ENCODE data around the gene PGS1.

DNA sequence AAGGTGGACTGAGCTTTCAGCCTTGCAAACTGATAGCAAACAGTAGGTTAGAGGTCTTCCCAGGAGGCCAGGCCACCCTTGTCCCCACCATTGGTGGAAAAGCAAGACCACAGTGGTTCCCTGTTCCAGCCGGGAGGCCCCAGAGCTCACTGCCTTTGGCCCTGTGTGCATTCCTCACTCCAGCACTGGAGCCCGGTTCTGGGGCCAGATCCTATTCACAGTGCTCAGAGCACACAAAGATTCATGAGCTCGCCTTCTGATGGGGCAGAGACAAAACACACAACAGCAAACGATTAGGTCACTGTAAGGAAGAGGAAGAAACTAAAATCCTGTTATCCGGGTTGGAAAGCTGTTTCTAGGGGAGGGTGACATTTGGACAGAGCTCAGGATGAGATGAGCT, 5.6 kb upstream of the PGS1 start:
- TF ChIP-seq, protein P1, sequence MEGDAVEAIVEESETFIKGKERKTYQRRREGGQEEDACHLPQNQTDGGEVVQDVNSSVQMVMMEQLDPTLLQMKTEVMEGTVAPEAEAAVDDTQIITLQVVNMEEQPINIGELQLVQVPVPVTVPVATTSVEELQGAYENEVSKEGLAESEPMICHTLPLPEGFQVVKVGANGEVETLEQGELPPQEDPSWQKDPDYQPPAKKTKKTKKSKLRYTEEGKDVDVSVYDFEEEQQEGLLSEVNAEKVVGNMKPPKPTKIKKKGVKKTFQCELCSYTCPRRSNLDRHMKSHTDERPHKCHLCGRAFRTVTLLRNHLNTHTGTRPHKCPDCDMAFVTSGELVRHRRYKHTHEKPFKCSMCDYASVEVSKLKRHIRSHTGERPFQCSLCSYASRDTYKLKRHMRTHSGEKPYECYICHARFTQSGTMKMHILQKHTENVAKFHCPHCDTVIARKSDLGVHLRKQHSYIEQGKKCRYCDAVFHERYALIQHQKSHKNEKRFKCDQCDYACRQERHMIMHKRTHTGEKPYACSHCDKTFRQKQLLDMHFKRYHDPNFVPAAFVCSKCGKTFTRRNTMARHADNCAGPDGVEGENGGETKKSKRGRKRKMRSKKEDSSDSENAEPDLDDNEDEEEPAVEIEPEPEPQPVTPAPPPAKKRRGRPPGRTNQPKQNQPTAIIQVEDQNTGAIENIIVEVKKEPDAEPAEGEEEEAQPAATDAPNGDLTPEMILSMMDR (conservative IDR thresholded peaks at IDR 0.05; ENCODE audit: low read length), result no peak
- no peak for TF ChIP-seq EZH2phosphoT487 (IDR thresholded peaks at IDR 0.05; ENCODE audit: borderline replicate concordance, low read depth, low read length)
